Neural cell (in vitro differentiated cells): Measurements from ENCODE around the gene PTPN1. TPM values are rescaled to one million over a fixed set of nuclear protein-coding genes. Genes with fewer than 3 reads are reported as not detected.

Experiments used
- H2AFZ ChIP-seq: fragments of 200-600, 300-800 bp; sonication (generic), shearing (Covaris generic); 2 replicates; pipeline ENCODE4 v1.6.0; 2014; ENCODE audit warnings: low read depth, mild to moderate bottlenecking, antibody characterized with exemption, low read length, moderate library complexity
- H3F3A ChIP-seq: fragments of 200-600 bp; shearing (Covaris generic); 2 replicates; pipeline ENCODE4 v1.6.1; 2016; ENCODE audit warnings: mild to moderate bottlenecking, moderate library complexity, mixed read lengths, antibody characterized with exemption, low read length; ENCODE audit not compliant: insufficient read depth, poor library complexity, severe bottlenecking
- H3K27ac ChIP-seq: fragments of 200-600, 300-800 bp; sonication (generic), shearing (Covaris generic); 2 replicates; pipeline ENCODE4 v1.5.1; 2014; ENCODE audit warnings: mild to moderate bottlenecking, low read length, moderate library complexity
- H3K27me3 ChIP-seq: fragments of 300-800, 200-600 bp; sonication (generic), shearing (Covaris generic); 2 replicates; pipeline ENCODE4 v1.6.0; 2014; ENCODE audit warnings: mild to moderate bottlenecking, low read depth, low read length, moderate library complexity; ENCODE audit not compliant: insufficient read depth
- H3K36me3 ChIP-seq: fragments of 300-800, 200-600 bp; sonication (generic), shearing (Covaris generic); 2 replicates; pipeline ENCODE4 v1.5.1; 2014; ENCODE audit warnings: mild to moderate bottlenecking, antibody characterized with exemption, low read length, moderate library complexity; ENCODE audit not compliant: insufficient read depth
- H3K4me2 ChIP-seq: fragments of 300-800, 200-600 bp; sonication (generic), shearing (Covaris generic); 2 replicates; pipeline ENCODE4 v1.6.0; 2014; ENCODE audit warnings: mild to moderate bottlenecking, low read length
- H3K4me3 ChIP-seq: fragments of 300-800, 200-600 bp; sonication (generic), shearing (Covaris generic); 2 replicates; pipeline ENCODE4 v1.5.1; 2014; ENCODE audit warnings: mild to moderate bottlenecking, low read length, moderate library complexity
- H3K79me2 ChIP-seq: fragments of 200-600 bp; shearing (Covaris generic); replicated peaks from 2 replicates; pipeline ENCODE4 v1.6.0; 2014; ENCODE audit warnings: mild to moderate bottlenecking, low read length, moderate library complexity; ENCODE audit not compliant: insufficient read depth
- H3K9ac ChIP-seq: fragments of 300-800, 200-600 bp; sonication (generic), shearing (Covaris generic); 2 replicates; pipeline ENCODE4 v1.6.1; 2016; ENCODE audit warnings: mild to moderate bottlenecking, low read length, mixed read lengths
- H3K9me2 ChIP-seq: fragments of 200-600 bp; shearing (Covaris generic); 2 replicates; pipeline ENCODE4 v1.6.1; 2016; ENCODE audit warnings: mild to moderate bottlenecking, low read length, mixed read lengths; ENCODE audit not compliant: insufficient read depth
- H3K9me3 ChIP-seq: fragments of 200-600, 300-800 bp; sonication (generic), shearing (Covaris generic); 2 replicates; pipeline ENCODE4 v1.6.1; 2016; ENCODE audit warnings: mild to moderate bottlenecking, mixed run types, low read length, moderate library complexity, mixed read lengths
- H4K20me1 ChIP-seq: fragments of 200-600 bp; shearing (Covaris generic); 2 replicates; pipeline ENCODE4 v1.6.1; 2016; ENCODE audit warnings: mild to moderate bottlenecking, mixed run types; ENCODE audit not compliant: insufficient read depth
- EP300 ChIP-seq: fragments of 450-650 bp; conservative IDR thresholded peaks from 2 replicates; pipeline ENCODE4 v1.6.1; 2014; ENCODE audit warnings: antibody characterized with exemption, mild to moderate bottlenecking, moderate library complexity; ENCODE audit not compliant: poor library complexity, severe bottlenecking
- EZH2 ChIP-seq: fragments of 200-600, 300-800 bp; shearing (Covaris generic), sonication (generic); IDR thresholded peaks from 2 replicates; pipeline ENCODE4 v1.6.1; 2014; ENCODE audit warnings: antibody characterized with exemption, low read length, borderline replicate concordance, mild to moderate bottlenecking; ENCODE audit not compliant: insufficient read depth, poor library complexity, severe bottlenecking
- MXI1 ChIP-seq: fragments of 450-650 bp; conservative IDR thresholded peaks from 2 replicates; pipeline ENCODE4 v1.6.1; 2014; ENCODE audit warnings: antibody characterized with exemption, mild to moderate bottlenecking; ENCODE audit not compliant: poor library complexity, severe bottlenecking
- POLR2AphosphoS5 ChIP-seq: IDR thresholded peaks from 2 replicates; pipeline ENCODE4 v1.6.1; 2012
- RAD21 ChIP-seq: fragments of 450-650 bp; conservative IDR thresholded peaks from 2 replicates; pipeline ENCODE4 v1.6.1; 2014; ENCODE audit warnings: antibody characterized with exemption, mild to moderate bottlenecking, moderate library complexity
- SMC3 ChIP-seq: fragments of 450-650 bp; conservative IDR thresholded peaks from 2 replicates; pipeline ENCODE4 v1.6.1; 2014; ENCODE audit warnings: antibody characterized with exemption, mild to moderate bottlenecking, moderate library complexity; ENCODE audit not compliant: poor library complexity
- TAF1 ChIP-seq: IDR thresholded peaks from 2 replicates; pipeline ENCODE4 v1.6.1; 2012; ENCODE audit warnings: low read depth
- polyA plus RNA-seq: library from polyadenylated mRNA; depleted of rRNA; stranded (reverse); fragments of >200 nt; gene quantifications from 2 replicates; pipeline ENCODE4 v1.2.3, GENCODE V29; 2014
- TF ChIP-seq, protein P1 (sequence below): fragments of 450-650 bp; IDR thresholded peaks from 2 replicates; pipeline ENCODE4 v1.5.1; 2014; ENCODE audit warnings: antibody characterized with exemption, mild to moderate bottlenecking, moderate library complexity; ENCODE audit not compliant: poor library complexity, severe bottlenecking
- TF ChIP-seq, protein P2 (sequence below): IDR thresholded peaks from 2 replicates; pipeline ENCODE4 v1.6.1; 2012; ENCODE audit warnings: borderline replicate concordance

PTPN1 gene
- polyA plus RNA-seq, 1 donor from 2014 or later: 48.1 TPM

DNA sequence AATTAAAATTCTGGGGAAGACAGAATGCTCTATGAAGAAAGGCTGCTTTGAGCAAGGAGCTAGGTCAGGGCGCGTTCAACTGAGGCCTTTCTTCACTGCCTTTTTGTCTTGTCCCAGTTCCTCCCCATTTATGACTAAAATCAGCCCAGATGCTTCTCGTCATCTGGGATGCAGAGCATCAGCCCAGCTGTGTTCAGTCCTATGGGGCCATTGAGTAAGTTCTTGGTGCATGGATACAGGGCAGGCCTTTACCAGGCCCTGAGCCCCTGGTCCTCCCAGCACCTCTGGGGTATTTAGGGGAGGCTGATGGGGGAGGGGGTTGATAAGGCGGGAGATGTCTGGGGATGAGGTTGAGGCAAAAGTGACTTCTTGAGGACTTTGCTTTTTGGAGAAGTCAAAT is 55.7 kb downstream of the PTPN1 start:
- no peaks in the 10 kb centered on the region for H3K9me2 ChIP-seq
- no peak overlapping the region for H3K27ac ChIP-seq
- peaks cover 5% of the 10 kb centered on the region for H3F3A ChIP-seq
- peaks cover 11% of the 10 kb centered on the region for H3K36me3 ChIP-seq
- no peaks in the 10 kb centered on the region for H3K27me3 ChIP-seq
- H2AFZ ChIP-seq: no peak overlapping the region
- no peak for TF ChIP-seq MXI1
- TF ChIP-seq, protein P1, sequence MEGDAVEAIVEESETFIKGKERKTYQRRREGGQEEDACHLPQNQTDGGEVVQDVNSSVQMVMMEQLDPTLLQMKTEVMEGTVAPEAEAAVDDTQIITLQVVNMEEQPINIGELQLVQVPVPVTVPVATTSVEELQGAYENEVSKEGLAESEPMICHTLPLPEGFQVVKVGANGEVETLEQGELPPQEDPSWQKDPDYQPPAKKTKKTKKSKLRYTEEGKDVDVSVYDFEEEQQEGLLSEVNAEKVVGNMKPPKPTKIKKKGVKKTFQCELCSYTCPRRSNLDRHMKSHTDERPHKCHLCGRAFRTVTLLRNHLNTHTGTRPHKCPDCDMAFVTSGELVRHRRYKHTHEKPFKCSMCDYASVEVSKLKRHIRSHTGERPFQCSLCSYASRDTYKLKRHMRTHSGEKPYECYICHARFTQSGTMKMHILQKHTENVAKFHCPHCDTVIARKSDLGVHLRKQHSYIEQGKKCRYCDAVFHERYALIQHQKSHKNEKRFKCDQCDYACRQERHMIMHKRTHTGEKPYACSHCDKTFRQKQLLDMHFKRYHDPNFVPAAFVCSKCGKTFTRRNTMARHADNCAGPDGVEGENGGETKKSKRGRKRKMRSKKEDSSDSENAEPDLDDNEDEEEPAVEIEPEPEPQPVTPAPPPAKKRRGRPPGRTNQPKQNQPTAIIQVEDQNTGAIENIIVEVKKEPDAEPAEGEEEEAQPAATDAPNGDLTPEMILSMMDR: no peak
- TF ChIP-seq EP300: no peak
- TF ChIP-seq RAD21: no peak
- TF ChIP-seq, protein P2, sequence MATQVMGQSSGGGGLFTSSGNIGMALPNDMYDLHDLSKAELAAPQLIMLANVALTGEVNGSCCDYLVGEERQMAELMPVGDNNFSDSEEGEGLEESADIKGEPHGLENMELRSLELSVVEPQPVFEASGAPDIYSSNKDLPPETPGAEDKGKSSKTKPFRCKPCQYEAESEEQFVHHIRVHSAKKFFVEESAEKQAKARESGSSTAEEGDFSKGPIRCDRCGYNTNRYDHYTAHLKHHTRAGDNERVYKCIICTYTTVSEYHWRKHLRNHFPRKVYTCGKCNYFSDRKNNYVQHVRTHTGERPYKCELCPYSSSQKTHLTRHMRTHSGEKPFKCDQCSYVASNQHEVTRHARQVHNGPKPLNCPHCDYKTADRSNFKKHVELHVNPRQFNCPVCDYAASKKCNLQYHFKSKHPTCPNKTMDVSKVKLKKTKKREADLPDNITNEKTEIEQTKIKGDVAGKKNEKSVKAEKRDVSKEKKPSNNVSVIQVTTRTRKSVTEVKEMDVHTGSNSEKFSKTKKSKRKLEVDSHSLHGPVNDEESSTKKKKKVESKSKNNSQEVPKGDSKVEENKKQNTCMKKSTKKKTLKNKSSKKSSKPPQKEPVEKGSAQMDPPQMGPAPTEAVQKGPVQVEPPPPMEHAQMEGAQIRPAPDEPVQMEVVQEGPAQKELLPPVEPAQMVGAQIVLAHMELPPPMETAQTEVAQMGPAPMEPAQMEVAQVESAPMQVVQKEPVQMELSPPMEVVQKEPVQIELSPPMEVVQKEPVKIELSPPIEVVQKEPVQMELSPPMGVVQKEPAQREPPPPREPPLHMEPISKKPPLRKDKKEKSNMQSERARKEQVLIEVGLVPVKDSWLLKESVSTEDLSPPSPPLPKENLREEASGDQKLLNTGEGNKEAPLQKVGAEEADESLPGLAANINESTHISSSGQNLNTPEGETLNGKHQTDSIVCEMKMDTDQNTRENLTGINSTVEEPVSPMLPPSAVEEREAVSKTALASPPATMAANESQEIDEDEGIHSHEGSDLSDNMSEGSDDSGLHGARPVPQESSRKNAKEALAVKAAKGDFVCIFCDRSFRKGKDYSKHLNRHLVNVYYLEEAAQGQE: no peak
- TF ChIP-seq POLR2AphosphoS5: no peak
- no peak for TF ChIP-seq SMC3
- no peak for TF ChIP-seq EZH2
- no peak for TF ChIP-seq TAF1
- no peaks in the 10 kb centered on the region for H3K9me3 ChIP-seq
- H3K9ac ChIP-seq: no peak overlapping the region
- H3K4me2 ChIP-seq: no peak overlapping the region
- no peaks in the 10 kb centered on the region for H4K20me1 ChIP-seq
- no peak overlapping the region for H3K4me3 ChIP-seq
- H3K79me2 ChIP-seq: no peaks in the 10 kb centered on the region

DNA sequence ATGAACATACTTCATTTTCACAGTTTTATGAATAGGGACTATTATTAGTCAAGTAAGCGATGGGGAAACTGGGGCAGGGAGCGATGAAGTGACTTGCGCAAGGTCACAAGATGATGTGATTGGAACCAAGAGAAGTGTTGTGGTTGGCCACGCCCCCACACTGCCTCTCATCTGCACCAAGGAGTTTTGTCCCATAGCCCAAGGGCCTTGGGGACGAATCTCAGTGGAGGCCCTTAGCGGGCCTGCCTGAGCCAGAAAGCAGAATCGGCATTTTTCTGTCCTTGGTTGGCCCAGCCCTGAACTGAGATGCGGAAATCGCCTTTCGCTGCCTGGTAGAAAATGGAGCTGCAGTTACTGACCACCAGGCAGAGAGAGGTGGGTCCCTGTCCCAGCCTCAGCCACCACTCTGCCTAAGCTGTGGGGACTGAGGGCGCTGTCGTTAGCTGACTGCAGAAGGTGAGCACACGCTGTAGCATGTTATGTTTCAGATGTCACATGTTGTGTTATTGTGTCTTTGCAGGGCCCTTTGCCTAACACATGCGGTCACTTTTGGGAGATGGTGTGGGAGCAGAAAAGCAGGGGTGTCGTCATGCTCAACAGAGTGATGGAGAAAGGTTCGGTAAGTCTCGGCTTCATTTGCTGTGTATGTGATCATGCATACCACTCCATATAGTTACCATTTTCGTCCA is 57.8 kb downstream of the PTPN1 start:
- H2AFZ ChIP-seq: no peak overlapping the region

More for the DNA sequence above, 57.8 kb downstream of the PTPN1 start:
- no peaks in the 10 kb centered on the region for H4K20me1 ChIP-seq
- TF ChIP-seq, protein P1: no peak
- TF ChIP-seq POLR2AphosphoS5: no peak
- TF ChIP-seq EP300: no peak
- H3K9me2 ChIP-seq: no peaks in the 10 kb centered on the region
- no peak overlapping the region for H3K4me3 ChIP-seq
- peaks cover 8% of the 10 kb centered on the region for H3K36me3 ChIP-seq
- H3K9me3 ChIP-seq: no peaks in the 10 kb centered on the region
- H3K27ac ChIP-seq: no peak overlapping the region
- H3F3A ChIP-seq: no peaks in the 10 kb centered on the region
- no peak overlapping the region for H3K9ac ChIP-seq
- H3K79me2 ChIP-seq: no peaks in the 10 kb centered on the region
- H3K4me2 ChIP-seq: no peak overlapping the region
- H3K27me3 ChIP-seq: no peaks in the 10 kb centered on the region
